HG03432 (cell line): ENCODE results near the gene SPIB.
"Not testable (repeated sequence)": the region's sequence is repeated elsewhere in the genome, so short reads cannot be mapped to it uniquely, and the experiment has no call there.

Source experiments
- ATAC-seq: cut with Tn5 transposase; IDR thresholded peaks from one replicate; pipeline ENCODE4 v1.9.1; 2021; ENCODE audit warnings: mild to moderate bottlenecking, moderate library complexity; ENCODE audit not compliant: unreplicated experiment

SPIB gene

GRCh38 chr19:50435221-50435620, 16.5 kb downstream of the SPIB start:
- no peak for ATAC-seq

- ATAC-seq, result no peak
Measured at GRCh38 chr19:50435627-50436026, 16.9 kb downstream of the SPIB start.

- ATAC-seq, result no peak
Measured at GRCh38 chr19:50437862-50438449, 19.2 kb downstream of the SPIB start.

- not testable (repeated sequence) for ATAC-seq
Measured at GRCh38 chr19:50439130-50439529, 20.4 kb downstream of the SPIB start.

GRCh38 chr19:50444059-50444458, 25.3 kb downstream of the SPIB start:
- no peak for ATAC-seq

GRCh38 chr19:50447053-50447452, 28.3 kb downstream of the SPIB start:
- ATAC-seq, result no peak

GRCh38 chr19:50447750-50448149, 29.0 kb downstream of the SPIB start:
- no peak for ATAC-seq

- ATAC-seq, result no peak
Measured at GRCh38 chr19:50449236-50449899, 30.6 kb downstream of the SPIB start.

- ATAC-seq, result no peak
Measured at GRCh38 chr19:50450369-50451222, 31.9 kb downstream of the SPIB start.

- no peak for ATAC-seq
Measured at GRCh38 chr19:50451223-50451534, 32.4 kb downstream of the SPIB start.

- no peak for ATAC-seq
Measured at GRCh38 chr19:50453243-50453642, 34.5 kb downstream of the SPIB start.

- no peak for ATAC-seq
Measured at GRCh38 chr19:50455992-50456391, 37.3 kb downstream of the SPIB start.

GRCh38 chr19:50457300-50457699, 38.6 kb downstream of the SPIB start:
- no peak for ATAC-seq

- no peak for ATAC-seq
Measured at GRCh38 chr19:50458396-50459066, 39.8 kb downstream of the SPIB start.

- no peak for ATAC-seq
Measured at GRCh38 chr19:50459067-50459456, 40.3 kb downstream of the SPIB start.

GRCh38 chr19:50459638-50460037, 40.9 kb downstream of the SPIB start:
- no peak for ATAC-seq

GRCh38 chr19:50460161-50460765, 41.5 kb downstream of the SPIB start:
- peak; percentile 50 for ATAC-seq

- ATAC-seq, result peak; percentile 53
Measured at GRCh38 chr19:50461066-50461875, 42.5 kb downstream of the SPIB start.

- no peak for ATAC-seq
Measured at GRCh38 chr19:50462970-50463369, 44.2 kb downstream of the SPIB start.

GRCh38 chr19:50464348-50464747, 45.6 kb downstream of the SPIB start:
- ATAC-seq, result no peak
